Activated CD4-positive, alpha-beta T cell treated with anti-CD3 and anti-CD28 coated beads for 48 hours (primary cell): ENCODE data around the gene NFIA.

Experiments used
- DNase-seq: peaks from one replicate; pipeline ENCODE4 v3.0.0-alpha.2; 2020

Gene NFIA

GRCh38 chr1:61348025-61348665 lies 265.8 kb downstream of the NFIA start:
- DNase-seq: no peak

- no peak for DNase-seq
These were observed 270.6 kb downstream of the NFIA start for GRCh38 chr1:61352845-61353435.

DNA sequence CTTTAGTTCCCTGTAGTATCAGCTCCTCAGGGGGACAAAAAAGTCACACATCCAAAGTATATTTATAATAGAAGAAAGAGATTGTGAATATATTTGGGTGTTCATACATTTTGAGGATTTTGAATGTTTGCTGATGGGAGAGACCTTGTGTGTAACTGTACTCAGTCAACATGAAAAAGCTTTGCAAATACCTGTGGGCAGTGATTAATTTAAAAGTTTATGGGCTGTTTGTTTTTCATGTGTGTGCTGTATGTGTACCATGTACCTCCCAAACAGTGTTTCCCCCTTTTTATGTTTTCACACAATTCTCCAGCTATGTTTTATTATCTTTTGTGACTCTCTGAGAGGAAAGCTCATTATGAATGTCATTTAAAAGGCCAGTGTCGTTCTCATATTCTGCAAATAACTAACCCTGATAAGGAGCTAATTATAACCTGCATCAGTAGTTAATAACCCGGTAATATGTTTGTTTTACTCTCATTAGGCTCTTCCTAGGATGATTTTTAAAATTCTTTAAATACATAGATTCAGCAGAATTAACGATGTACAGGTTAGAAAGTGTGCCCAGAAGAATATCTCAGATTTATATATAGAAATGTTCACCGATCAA lies 271.5 kb downstream of the NFIA start:
- no peak for DNase-seq

GRCh38 chr1:61356016-61356415 lies 273.7 kb downstream of the NFIA start:
- DNase-seq: no peak

DNA sequence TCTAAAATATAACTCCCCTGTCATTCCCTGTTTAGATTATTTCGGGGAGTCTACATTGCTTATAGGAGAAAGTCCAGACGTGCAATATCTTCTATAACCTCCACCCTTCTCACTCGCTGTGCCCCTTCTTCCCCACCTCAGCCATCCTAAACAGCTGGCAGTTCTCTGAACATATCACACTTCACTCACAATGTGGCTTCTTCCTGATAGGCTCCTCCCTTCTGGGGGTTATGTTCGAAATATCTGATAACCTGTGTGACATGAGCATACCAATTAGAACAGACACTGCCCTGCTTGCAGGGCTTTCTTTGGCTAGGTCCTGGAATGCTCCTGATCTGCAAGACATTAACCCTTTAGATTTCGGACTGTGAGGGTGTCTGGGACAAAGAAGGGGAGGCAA lies 274.6 kb downstream of the NFIA start:
- no peak for DNase-seq

DNA sequence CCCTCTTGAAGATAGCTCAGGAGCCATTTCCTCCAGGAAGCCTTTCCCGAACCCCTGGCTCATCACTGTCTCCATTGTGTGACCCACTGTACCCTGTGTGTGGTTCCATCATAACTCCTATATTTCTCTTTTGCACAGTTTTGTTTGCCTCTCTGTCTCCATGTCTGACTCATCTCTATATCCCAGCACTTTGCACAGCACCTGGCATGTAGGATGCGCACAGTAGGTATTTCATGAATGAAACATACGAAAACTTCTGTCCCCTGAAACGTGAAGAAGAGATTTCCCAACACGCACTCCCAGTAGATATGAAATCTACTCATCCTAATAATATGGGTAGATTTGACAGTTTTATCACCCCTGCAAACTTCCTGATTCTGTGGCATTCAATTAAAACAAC lies 275.2 kb downstream of the NFIA start:
- DNase-seq: no peak

DNA sequence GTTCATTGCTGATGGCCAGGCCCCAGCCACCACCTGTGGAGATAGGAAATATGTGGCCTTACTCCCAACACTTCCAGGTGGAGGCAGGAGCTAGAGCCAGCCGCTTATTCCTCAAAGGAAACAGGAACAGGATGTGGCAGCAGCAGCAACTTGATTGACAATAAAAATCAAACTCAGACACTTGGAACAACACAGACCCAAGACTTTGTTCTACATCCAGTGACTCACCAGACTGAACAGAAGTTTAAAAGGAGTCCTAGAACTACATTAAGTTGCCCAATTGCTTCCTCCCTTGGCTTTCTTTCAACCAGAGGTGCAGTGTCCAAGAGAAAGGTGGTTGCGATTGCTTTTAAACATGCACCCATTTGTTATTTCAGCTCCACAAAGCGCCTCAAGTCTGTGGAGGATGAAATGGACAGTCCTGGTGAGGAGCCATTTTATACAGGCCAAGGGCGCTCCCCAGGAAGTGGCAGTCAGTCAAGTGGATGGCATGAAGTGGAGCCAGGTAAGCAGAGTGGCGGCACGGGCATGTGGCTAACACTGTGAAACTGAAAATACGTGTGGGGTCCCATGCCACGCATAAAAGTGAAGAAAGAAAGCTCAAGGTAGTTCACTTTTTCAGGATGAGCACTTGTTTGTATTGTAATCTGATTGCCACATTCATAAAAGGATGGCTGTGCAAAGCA lies 276.6 kb downstream of the NFIA start:
- no peak for DNase-seq

DNA sequence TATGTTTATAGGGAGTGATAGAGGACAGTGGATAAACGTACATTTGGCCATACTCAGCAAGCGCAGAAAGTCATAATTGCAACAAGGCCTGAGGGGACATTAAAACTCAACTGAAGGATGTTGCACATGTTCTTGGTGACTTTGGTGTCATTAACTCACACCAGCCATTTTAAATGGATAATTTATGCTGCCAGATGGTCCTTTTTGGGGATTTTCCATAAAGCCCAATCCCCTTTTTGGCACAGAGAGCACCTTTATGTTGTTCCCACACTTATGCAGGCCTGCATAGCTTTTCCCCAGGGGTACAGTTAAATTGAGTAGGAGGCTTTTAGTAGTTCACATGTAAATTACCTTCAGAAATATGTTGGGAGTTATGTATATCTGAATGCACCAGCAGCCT lies 279.6 kb downstream of the NFIA start:
- no peak for DNase-seq

GRCh38 chr1:61362351-61362750 lies 280.0 kb downstream of the NFIA start:
- DNase-seq: no peak

DNA sequence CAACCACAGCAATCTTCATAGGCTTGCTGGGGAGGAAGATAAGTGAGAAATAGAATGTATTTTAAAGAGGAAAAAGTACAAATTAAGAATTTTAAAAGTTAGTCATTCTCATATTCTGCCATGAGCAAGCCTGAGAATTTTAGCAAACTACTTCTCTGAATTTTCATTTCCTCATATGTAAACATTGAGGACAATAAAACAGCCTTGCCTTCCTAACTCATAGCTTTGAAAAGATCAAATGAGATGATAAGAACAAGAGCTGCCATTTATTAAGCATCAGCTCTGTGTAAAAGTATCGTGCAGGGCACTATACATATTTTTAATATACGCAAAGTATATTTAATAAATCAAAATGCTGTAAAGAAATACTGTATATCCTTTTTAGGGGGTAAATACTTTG lies 286.0 kb downstream of the NFIA start:
- no peak for DNase-seq

- DNase-seq: no peak
These were observed 286.5 kb downstream of the NFIA start for GRCh38 chr1:61368876-61369275.

GRCh38 chr1:61370177-61370912 lies 288.0 kb downstream of the NFIA start:
- DNase-seq: no peak

DNA sequence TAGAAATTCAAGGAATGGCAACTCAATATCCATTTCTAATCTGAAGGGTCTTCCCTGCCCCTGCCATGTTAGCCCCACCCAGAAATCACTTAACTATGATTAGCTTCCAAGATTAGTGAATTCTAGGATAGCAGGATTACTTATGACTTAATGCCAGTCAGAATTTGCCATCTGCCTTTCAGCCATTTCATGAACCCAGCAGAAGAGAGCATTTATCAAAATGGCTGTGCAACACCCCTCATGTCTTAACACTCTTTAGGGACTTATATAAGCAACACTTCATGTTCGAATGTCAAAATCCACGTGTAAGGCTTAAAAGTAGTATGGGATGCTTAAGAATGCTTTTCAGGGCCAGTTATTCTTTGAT lies 288.5 kb downstream of the NFIA start:
- DNase-seq: no peak

DNA sequence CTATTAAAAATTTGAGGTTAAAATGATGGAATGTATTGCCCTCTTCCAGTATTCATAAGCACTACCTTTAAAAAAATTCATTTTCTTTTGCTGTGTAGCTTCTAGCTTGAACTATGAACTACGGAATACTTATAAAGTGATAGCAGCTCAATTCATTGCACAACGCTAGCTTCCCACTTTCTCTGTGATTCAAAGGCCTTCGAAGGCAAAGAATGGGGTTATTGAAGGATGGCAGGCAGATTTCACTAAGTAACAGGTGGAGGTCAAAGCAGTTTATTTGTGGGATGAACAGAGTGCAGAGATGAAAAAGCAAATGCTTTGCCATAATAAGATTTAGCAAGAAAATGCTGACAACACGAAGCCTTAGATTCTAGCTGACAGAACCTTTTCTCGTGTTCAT lies 290.6 kb downstream of the NFIA start:
- DNase-seq: no peak

DNA sequence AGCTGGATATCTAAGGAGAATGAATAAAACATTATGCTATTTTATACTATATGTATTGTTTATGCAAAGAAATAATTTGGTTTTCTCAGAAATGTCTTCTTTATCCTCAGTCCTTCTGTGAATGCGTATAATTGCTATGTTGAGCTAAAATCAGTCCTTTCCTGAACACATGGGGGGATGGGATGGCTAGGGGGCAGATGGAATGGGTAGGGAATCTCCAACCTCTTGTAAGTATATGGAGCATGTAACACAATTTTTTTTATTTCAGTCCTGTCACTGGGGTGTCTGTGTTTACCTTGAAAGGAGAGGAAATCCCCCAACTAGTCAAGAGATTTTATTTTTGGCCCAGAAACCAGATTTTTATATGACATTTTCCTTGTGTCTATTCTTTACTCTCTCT lies 291.8 kb downstream of the NFIA start:
- no peak for DNase-seq

- DNase-seq: no peak
These were observed 292.9 kb downstream of the NFIA start for GRCh38 chr1:61375082-61375880.

DNA sequence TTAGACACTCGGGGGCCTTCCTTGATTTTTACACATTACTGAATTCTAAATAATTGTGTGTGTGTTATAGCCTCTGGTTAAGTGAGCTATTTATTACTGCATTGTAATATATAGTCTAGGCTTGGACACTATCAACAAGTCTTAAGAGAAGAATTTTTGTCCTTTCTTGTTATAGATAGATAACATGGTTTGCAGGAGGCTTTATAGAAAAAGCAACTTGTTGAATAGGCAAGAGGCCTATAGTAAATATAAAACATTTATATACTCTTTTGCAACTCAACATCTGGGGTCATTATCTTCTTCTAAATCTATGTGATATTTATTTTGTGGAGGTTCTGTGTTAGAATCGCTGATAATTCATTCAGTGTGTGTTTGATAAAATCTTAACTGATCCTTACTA lies 293.8 kb downstream of the NFIA start:
- DNase-seq: no peak

- no peak for DNase-seq
These were observed 295.0 kb downstream of the NFIA start for GRCh38 chr1:61377242-61377958.

GRCh38 chr1:61378494-61379180 lies 296.3 kb downstream of the NFIA start:
- no peak for DNase-seq

- DNase-seq: no peak
These were observed 297.3 kb downstream of the NFIA start for GRCh38 chr1:61379693-61380092.

GRCh38 chr1:61380561-61380960 lies 298.2 kb downstream of the NFIA start:
- no peak for DNase-seq
